ENCODE results near the gene CCDC149.
A peak's percentile ranks its signal among the peaks of the same experiment; 100 is the strongest.

Gene CCDC149

DNA sequence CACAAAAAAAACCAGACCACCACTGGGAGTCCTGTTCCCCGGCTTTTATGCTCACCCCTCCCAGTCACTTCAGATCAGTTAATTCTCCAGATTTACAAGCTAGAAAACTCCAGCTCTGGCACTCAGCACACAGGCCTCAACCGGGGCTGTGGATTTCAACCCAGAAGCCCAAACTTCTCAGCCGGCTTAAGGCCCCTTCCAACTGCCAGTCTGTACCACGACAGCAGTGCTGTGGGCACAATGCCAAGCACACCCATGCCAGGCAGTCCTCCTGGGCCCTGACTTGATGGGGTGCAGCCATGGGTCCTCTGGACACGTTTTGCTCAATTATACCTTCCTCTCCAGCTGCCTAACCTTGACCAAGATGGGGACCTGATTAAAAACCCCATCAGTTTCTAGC, 105.2 kb downstream of the CCDC149 start:
- no peak overlapping the region for H3K4me3 ChIP-seq (ENCODE audit: low read length)
- H3K27me3 ChIP-seq (replicated peaks; ENCODE audit: insufficient read depth, low read length) = no peaks in the 10 kb centered on the region
- no peaks in the 10 kb centered on the region for H3F3A ChIP-seq (ENCODE audit: insufficient read depth, low read length)
- H3K79me2 ChIP-seq (ENCODE audit: low read length) = no peaks in the 10 kb centered on the region
- TF ChIP-seq EZH2 (optimal IDR thresholded peaks at IDR 0.05; ENCODE audit: low read depth, low read length) (no peak), EZH2phosphoT487 (IDR thresholded peaks at IDR 0.05; ENCODE audit: low read length) (no peak)
- TF ChIP-seq, protein P1, sequence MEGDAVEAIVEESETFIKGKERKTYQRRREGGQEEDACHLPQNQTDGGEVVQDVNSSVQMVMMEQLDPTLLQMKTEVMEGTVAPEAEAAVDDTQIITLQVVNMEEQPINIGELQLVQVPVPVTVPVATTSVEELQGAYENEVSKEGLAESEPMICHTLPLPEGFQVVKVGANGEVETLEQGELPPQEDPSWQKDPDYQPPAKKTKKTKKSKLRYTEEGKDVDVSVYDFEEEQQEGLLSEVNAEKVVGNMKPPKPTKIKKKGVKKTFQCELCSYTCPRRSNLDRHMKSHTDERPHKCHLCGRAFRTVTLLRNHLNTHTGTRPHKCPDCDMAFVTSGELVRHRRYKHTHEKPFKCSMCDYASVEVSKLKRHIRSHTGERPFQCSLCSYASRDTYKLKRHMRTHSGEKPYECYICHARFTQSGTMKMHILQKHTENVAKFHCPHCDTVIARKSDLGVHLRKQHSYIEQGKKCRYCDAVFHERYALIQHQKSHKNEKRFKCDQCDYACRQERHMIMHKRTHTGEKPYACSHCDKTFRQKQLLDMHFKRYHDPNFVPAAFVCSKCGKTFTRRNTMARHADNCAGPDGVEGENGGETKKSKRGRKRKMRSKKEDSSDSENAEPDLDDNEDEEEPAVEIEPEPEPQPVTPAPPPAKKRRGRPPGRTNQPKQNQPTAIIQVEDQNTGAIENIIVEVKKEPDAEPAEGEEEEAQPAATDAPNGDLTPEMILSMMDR (IDR thresholded peaks at IDR 0.05; ENCODE audit: low read length) = no peak
- no peak overlapping the region for H3K4me2 ChIP-seq (ENCODE audit: low read depth, low read length)
- no peak overlapping the region for H3K9ac ChIP-seq (ENCODE audit: low read length)
- H3K9me2 ChIP-seq (replicated peaks; ENCODE audit: insufficient read depth, low read length) = no peaks in the 10 kb centered on the region
- H3K36me3 ChIP-seq (replicated peaks; ENCODE audit: insufficient read depth, low read length) = no peaks in the 10 kb centered on the region
- no peak for DNase-seq
- H3K4me1 ChIP-seq (ENCODE audit: low read length) = 0 out of 2 replicates have a peak, but pooled peaks cover 8% of the 10 kb centered on the region
- H4K20me1 ChIP-seq (ENCODE audit: insufficient read depth, low read length) = no peaks in the 10 kb centered on the region
- no peak overlapping the region for H3K27ac ChIP-seq (ENCODE audit: low read length)
- H3K9me3 ChIP-seq (replicated peaks; ENCODE audit: insufficient read depth, low read length) = no peaks in the 10 kb centered on the region
- H2AFZ ChIP-seq (ENCODE audit: low read length) = no peak overlapping the region

DNA sequence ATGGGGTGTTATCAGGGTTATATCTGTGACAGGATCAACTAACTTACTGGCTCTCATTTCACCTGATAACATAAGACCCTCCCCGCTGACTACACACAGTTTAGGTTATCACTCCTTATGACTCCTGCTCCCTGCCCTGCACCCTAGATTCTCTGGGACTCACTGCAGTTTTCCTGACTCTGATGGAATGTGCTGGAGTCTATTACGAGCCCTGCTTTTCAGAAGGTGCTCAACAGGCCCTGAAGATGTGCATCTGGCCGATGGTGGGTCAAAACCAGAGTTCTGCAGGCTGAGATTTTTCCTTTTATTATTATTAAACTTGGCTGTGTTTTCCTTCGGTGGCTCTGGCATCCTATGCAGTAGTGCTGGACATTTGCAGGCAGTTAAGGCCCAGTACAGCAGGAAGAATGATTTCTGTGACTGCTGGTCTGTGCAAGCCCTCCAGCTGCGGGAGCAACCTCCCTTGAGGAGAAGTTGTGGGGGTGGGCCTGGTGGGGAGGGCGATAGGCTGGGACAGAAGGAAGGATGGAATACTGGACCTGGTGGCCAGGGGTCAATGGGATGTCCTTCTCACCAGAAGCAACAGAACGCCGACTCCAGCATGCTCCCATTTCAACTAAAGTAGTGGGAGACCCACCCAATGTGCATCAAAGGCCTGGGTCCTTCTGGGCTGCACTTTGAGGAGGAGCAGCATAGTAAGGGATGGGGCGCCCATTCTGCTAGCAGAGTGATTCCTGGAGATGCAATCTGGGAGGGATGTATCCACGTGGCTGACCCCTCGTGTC, 106.4 kb downstream of the CCDC149 start:
- Histone ChIP-seq H2AFZ (ENCODE audit: low read length) (no peak overlapping the region), H3K79me2 (ENCODE audit: low read length) (no peaks in the 10 kb centered on the region), H3K4me1 (ENCODE audit: low read length) (0 out of 2 replicates have a peak, but pooled peaks cover 8% of the 10 kb centered on the region), H3K9me3 (replicated peaks; ENCODE audit: insufficient read depth, low read length) (no peaks in the 10 kb centered on the region), H3K36me3 (replicated peaks; ENCODE audit: insufficient read depth, low read length) (no peaks in the 10 kb centered on the region), H4K20me1 (ENCODE audit: insufficient read depth, low read length) (no peaks in the 10 kb centered on the region), H3K9me2 (replicated peaks; ENCODE audit: insufficient read depth, low read length) (no peaks in the 10 kb centered on the region), H3K4me2 (ENCODE audit: low read depth, low read length) (no peak overlapping the region), H3K27me3 (replicated peaks; ENCODE audit: insufficient read depth, low read length) (no peaks in the 10 kb centered on the region), H3K27ac (ENCODE audit: low read length) (peak overlapping the region; percentile 20; the same call in 1 of the 2 replicates), H3K9ac (ENCODE audit: low read length) (no peak overlapping the region), H3F3A (ENCODE audit: insufficient read depth, low read length) (no peaks in the 10 kb centered on the region), H3K4me3 (ENCODE audit: low read length) (no peak overlapping the region)
- TF ChIP-seq, protein P1 (IDR thresholded peaks at IDR 0.05; ENCODE audit: low read length) = no peak
- no peak for TF ChIP-seq EZH2 (optimal IDR thresholded peaks at IDR 0.05; ENCODE audit: low read depth, low read length)
- no peak for TF ChIP-seq EZH2phosphoT487 (IDR thresholded peaks at IDR 0.05; ENCODE audit: low read length)
- no peak for DNase-seq

DNA sequence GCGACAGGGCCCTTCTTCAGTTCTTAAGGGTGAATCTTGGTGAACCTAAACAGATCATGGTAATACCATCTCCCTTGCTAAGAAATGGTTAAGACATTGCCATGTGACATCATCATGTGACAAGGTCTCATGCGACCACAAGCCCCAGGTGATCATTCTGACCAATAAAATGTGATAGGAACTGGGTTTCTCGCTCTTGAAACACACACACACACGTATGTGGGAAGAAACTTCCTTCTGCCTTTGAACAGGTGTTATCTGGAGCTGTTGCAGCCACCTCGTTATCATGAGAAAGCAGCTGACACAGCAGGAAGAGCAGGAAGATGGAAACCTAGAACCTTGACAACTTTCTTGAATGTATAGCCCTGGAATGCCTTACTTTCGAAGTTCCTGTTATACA, 107.3 kb downstream of the CCDC149 start:
- DNase-seq = peak; percentile 27
- Histone ChIP-seq H3K4me3 (ENCODE audit: low read length) (no peak overlapping the region), H3K9me2 (replicated peaks; ENCODE audit: insufficient read depth, low read length) (no peaks in the 10 kb centered on the region), H3K4me2 (ENCODE audit: low read depth, low read length) (no peak overlapping the region), H4K20me1 (ENCODE audit: insufficient read depth, low read length) (no peaks in the 10 kb centered on the region), H3K27ac (ENCODE audit: low read length) (peak overlapping the region; percentile 20; the same call in 1 of the 2 replicates), H3F3A (ENCODE audit: insufficient read depth, low read length) (no peaks in the 10 kb centered on the region), H3K9me3 (replicated peaks; ENCODE audit: insufficient read depth, low read length) (no peaks in the 10 kb centered on the region), H3K27me3 (replicated peaks; ENCODE audit: insufficient read depth, low read length) (no peaks in the 10 kb centered on the region), H3K36me3 (replicated peaks; ENCODE audit: insufficient read depth, low read length) (no peaks in the 10 kb centered on the region), H3K9ac (ENCODE audit: low read length) (no peak overlapping the region), H2AFZ (ENCODE audit: low read length) (no peak overlapping the region), H3K79me2 (ENCODE audit: low read length) (no peaks in the 10 kb centered on the region), H3K4me1 (ENCODE audit: low read length) (0 out of 2 replicates have a peak, but pooled peaks cover 8% of the 10 kb centered on the region)
- TF ChIP-seq, protein P1 (IDR thresholded peaks at IDR 0.05; ENCODE audit: low read length) = no peak
- TF ChIP-seq EZH2phosphoT487 (IDR thresholded peaks at IDR 0.05; ENCODE audit: low read length) = no peak
- TF ChIP-seq EZH2 (optimal IDR thresholded peaks at IDR 0.05; ENCODE audit: low read depth, low read length) = no peak
